ENCODE results near the gene HPSE2.

The HPSE2 gene

DNA sequence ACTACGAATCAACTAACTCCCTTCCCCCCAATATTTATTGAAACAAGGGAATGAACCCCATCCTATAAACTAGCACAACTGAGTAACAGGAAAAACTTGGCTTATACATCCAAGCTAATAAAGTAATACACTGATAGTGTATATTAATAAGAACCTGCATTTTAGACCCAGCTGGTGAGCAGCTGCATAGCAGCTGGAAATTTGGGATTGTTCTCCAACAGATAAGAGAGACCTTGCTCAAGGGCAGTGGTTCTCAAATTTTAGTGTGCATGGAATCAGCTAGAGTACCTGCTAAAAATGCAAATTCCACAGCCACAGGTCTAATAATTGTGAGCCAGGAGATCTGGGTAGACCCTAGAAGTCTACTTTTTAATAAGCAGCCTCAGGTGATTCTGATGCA lies 404.3 kb downstream of the HPSE2 start:
- no peaks in the 10 kb centered on the region for H3K4me1 Mint-ChIP-seq (ENCODE audit: low read depth)
- H3K4me3 Mint-ChIP-seq, result no peak overlapping the region
- peaks cover 6% of the 10 kb centered on the region for H3K9me3 Mint-ChIP-seq (ENCODE audit: low read depth)
- peaks cover 4% of the 10 kb centered on the region for H3K27me3 Mint-ChIP-seq
- no peaks in the 10 kb centered on the region for H3K36me3 Mint-ChIP-seq
- no peak overlapping the region for H3K27ac Mint-ChIP-seq

DNA sequence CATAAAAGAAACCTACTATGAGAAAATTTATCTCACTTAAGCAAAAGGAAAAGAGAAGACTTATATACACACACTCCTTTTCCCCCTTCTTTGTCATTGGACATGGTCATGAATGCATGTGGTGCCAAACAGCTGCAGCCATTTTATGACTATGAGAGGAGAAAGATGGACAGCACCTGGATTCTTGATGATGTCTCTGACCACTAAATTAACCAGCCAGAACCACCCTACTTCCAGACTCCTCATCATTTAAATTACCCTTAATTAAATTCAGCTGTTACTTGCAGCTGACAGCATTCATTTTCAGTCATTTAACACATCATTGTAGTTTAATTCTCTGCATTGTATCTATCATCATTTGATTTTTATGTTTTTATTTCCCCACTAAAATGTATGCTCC lies 409.9 kb downstream of the HPSE2 start:
- Mint-ChIP-seq H3K36me3 (no peaks in the 10 kb centered on the region), H3K27me3 (peaks cover 4% of the 10 kb centered on the region), H3K4me3 (no peak overlapping the region), H3K9me3 (ENCODE audit: low read depth) (peaks cover 6% of the 10 kb centered on the region), H3K4me1 (ENCODE audit: low read depth) (no peaks in the 10 kb centered on the region), H3K27ac (no peak overlapping the region)

DNA sequence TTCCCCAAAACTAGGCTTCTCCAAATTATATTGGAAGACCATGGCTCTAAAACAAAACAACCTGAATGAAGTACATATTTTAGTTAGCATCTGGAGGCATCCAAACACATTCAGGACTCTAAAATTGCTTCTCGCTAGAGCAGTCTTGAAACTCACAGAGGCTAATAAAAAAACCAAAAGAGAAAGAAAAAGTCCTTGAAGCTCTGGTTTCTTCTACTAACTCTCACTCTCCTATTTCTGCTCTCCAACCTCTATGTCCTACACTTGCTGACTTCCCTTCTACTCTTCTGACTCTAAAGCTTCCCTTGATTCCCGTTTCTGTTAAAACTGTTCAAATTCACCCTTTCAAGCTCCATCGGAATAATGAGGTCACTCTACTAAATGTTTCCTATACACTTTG lies 418.3 kb downstream of the HPSE2 start:
- H3K4me1 Mint-ChIP-seq (ENCODE audit: low read depth), result no peaks in the 10 kb centered on the region
- H3K4me3 Mint-ChIP-seq, result no peak overlapping the region
- H3K27ac Mint-ChIP-seq, result no peak overlapping the region
- no peaks in the 10 kb centered on the region for H3K9me3 Mint-ChIP-seq (ENCODE audit: low read depth)
- H3K27me3 Mint-ChIP-seq, result no peaks in the 10 kb centered on the region
- H3K36me3 Mint-ChIP-seq, result no peaks in the 10 kb centered on the region

DNA sequence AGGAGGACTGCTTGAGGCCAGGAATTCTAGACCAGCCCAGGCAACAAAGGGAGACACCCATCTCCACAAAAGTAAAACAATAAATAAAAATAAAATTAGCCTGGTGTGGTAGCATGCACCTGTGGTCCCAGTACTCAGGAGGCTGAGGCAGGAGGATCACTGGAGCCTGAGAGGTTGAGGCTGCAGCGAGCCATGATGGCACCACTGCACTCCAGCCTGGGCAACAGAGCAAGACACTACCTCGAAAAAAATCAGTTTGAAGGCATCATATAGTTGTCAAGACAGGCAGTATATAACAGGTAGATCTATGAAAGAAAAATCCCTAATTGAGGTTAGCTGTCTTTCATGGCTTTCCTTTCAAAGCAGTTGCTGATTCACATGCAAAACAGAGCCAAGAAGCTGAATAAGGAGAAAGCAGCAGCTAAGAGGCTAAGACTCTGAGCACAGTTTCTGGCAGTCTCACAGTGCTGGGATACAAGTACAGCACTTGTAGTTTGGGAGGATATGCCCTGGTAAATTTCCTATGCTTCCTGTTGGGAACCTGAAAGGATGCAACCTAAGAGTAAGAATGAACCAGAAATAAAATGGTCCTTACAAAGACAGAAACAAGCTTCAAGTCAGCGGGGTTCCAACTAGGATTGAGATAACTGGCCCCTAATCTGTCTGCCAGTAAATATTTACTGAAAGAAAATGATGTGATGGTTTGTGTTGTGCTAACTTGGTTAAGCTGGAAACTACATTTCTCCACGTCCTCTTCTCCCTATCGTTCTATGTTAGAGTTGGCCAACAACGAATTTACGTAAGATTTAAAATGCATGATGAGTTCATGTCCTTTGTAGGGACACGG lies 420.4 kb downstream of the HPSE2 start:
- Mint-ChIP-seq H3K27me3 (no peaks in the 10 kb centered on the region), H3K9me3 (ENCODE audit: low read depth) (no peaks in the 10 kb centered on the region), H3K4me3 (no peak overlapping the region), H3K27ac (no peak overlapping the region), H3K4me1 (ENCODE audit: low read depth) (no peaks in the 10 kb centered on the region), H3K36me3 (no peaks in the 10 kb centered on the region)

DNA sequence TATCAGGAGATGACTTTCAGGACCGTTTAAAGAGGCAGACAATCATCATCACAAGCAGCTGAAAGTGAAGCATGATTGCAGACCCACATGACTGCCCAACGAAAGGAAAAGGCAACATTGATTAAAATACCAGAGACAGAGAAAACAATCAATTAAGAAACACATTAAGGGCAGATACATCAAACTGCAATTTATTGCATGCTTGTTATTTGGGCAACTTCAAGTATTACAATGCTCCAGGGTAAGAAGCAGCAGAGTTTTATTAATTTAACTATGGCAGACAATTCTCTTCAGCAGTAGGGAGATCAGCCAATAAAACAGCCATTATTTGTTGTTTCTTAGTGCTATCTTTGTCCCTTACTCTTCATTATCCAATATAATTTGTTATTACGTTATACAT lies 421.2 kb downstream of the HPSE2 start:
- Mint-ChIP-seq H3K4me1 (ENCODE audit: low read depth) (no peaks in the 10 kb centered on the region), H3K4me3 (no peak overlapping the region), H3K27me3 (no peaks in the 10 kb centered on the region), H3K9me3 (ENCODE audit: low read depth) (no peaks in the 10 kb centered on the region), H3K27ac (no peak overlapping the region), H3K36me3 (no peaks in the 10 kb centered on the region)

DNA sequence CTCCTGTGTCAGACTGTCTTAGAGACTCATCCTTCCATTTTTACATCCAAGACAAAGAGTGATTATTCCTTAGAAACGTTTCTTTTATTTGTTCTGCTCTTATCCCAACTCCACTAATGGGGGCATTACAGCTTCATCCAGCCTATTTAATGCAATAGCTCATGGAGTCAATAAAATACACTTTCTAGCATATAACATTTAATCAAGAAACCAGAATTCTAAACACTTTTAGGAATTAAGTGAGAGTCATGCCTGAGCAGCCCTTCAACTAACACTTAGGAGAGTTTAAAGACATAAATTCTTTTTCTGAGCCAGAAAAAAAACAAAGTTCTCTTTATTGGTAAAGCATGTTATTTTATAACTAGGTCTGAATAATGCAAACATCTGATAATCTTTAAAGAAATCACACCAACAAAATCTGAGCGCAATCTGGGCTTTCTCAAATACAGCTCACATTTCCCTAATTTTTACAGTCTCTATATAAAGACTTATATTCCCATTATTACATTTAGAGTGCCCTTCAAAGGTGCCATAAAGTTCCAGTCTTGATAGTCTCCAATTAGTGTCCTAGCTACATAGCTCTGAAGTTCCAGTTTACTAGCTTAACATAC lies 427.3 kb downstream of the HPSE2 start:
- no peaks in the 10 kb centered on the region for H3K27me3 Mint-ChIP-seq
- H3K4me1 Mint-ChIP-seq (ENCODE audit: low read depth), result no peaks in the 10 kb centered on the region
- no peaks in the 10 kb centered on the region for H3K36me3 Mint-ChIP-seq
- H3K9me3 Mint-ChIP-seq (ENCODE audit: low read depth), result no peaks in the 10 kb centered on the region
- H3K4me3 Mint-ChIP-seq, result no peak overlapping the region
- H3K27ac Mint-ChIP-seq, result no peak overlapping the region

DNA sequence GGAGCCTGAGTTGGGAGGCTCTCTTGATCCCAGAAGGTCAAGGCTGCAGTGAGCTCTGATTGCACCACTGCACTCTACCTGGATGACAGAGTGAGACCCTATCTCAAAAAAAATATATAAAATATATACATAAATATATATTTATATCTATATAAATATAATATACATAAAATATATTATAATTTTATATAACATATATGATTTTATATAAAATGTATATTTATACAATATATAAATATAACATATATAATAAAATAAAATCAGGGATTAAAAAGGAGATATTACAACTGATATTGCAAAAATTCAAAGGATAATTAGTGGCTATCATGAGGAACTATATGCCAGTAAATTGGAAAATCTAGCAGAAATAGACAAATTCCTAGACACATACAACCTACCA lies 435.4 kb downstream of the HPSE2 start:
- H3K36me3 Mint-ChIP-seq, result no peaks in the 10 kb centered on the region
- peaks cover 3% of the 10 kb centered on the region for H3K27me3 Mint-ChIP-seq
- no peaks in the 10 kb centered on the region for H3K4me1 Mint-ChIP-seq (ENCODE audit: low read depth)
- no peak overlapping the region for H3K4me3 Mint-ChIP-seq
- H3K9me3 Mint-ChIP-seq (ENCODE audit: low read depth), result no peaks in the 10 kb centered on the region
- no peak overlapping the region for H3K27ac Mint-ChIP-seq

DNA sequence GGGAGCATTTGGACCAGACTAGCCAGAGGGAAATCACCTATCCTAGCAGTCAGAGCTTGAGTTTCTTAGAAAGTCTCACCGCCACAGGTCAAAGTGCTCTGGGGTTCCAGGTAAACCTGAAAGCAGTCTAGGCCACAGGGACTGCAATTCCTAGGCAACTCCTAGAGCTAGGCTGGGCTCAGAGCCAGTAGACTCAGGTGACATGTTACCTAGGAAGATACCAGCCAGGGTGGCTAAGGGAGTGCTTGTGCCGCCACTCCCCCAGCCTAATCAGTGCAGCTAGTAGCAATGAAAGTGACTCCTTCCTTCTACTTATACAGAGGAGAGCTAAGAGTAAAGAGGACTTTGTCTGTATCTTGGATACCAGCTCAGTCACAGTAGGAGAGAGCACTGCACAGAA lies 440.2 kb downstream of the HPSE2 start:
- Mint-ChIP-seq H3K9me3 (ENCODE audit: low read depth) (no peaks in the 10 kb centered on the region), H3K27me3 (peaks cover 6% of the 10 kb centered on the region), H3K4me3 (no peak overlapping the region), H3K4me1 (ENCODE audit: low read depth) (no peaks in the 10 kb centered on the region), H3K27ac (no peak overlapping the region), H3K36me3 (no peaks in the 10 kb centered on the region)

DNA sequence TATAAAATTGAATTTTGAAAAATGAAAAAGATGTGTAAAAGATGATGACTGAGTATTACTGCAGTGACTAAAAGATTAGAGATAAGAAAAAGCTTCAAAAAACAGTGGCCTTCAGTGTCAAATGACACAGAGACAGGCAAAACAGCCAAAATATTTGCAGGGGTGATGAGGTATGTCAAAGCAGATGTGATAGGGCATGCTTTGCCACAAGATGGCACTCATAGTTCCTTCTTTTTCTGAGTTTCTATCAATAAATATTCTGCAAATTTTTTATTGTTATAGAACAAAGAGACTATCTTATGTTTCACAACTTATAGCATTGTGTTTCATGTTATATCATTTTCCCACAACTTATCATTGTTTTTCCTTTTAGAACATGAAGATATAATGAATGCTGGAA lies 444.8 kb downstream of the HPSE2 start:
- no peak overlapping the region for H3K4me3 Mint-ChIP-seq
- H3K9me3 Mint-ChIP-seq (ENCODE audit: low read depth), result no peaks in the 10 kb centered on the region
- peaks cover 4% of the 10 kb centered on the region for H3K27me3 Mint-ChIP-seq
- no peaks in the 10 kb centered on the region for H3K4me1 Mint-ChIP-seq (ENCODE audit: low read depth)
- no peak overlapping the region for H3K27ac Mint-ChIP-seq
- H3K36me3 Mint-ChIP-seq, result no peaks in the 10 kb centered on the region

DNA sequence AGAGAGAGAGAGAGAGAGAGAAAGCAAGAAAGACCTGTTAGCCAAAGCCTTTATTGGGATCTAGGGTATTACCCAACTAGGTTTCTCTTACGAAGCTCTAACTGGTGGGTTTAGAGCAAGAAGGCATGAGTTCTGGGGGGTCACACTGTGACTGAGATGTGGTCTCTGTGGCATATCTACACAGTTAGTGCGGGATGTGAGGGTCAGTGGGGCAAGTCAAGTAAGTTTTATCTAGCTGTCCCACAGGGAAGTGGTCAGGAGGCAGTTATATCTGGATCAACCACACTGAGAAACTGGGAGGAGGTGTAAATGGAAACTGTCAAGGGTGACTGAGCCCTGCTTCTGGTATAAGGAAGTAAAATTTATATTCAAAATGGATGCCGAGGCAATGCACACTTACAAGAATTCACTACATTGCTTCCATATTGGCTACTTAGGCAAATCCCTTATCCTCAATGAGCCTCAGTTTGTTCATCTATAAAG lies 457.3 kb downstream of the HPSE2 start:
- Mint-ChIP-seq H3K9me3 (ENCODE audit: low read depth) (no peaks in the 10 kb centered on the region), H3K36me3 (no peaks in the 10 kb centered on the region), H3K4me1 (ENCODE audit: low read depth) (no peaks in the 10 kb centered on the region), H3K27ac (no peak overlapping the region), H3K4me3 (no peak overlapping the region), H3K27me3 (no peaks in the 10 kb centered on the region)

DNA sequence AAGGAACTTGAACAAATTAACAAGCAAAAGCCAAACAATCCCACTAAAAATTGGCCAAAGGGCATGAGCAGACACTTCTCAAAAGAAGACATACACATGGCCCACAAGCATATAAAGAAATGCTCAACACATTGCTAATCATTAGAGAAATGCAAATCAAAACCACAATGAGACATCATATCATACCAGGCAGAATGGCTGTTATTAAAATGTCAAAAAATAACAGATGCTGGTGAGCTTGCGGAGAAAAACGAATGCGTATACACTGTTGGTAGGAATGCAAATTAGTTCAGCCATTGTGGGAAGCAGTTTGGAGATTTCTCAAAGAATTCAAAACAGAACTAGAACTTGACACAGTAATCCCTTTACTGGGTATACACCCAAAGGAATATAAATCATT lies 477.2 kb downstream of the HPSE2 start:
- Mint-ChIP-seq H3K9me3 (ENCODE audit: low read depth) (no peaks in the 10 kb centered on the region), H3K36me3 (no peaks in the 10 kb centered on the region), H3K4me1 (ENCODE audit: low read depth) (no peaks in the 10 kb centered on the region), H3K27ac (no peak overlapping the region), H3K27me3 (peaks cover 3% of the 10 kb centered on the region), H3K4me3 (no peak overlapping the region)

DNA sequence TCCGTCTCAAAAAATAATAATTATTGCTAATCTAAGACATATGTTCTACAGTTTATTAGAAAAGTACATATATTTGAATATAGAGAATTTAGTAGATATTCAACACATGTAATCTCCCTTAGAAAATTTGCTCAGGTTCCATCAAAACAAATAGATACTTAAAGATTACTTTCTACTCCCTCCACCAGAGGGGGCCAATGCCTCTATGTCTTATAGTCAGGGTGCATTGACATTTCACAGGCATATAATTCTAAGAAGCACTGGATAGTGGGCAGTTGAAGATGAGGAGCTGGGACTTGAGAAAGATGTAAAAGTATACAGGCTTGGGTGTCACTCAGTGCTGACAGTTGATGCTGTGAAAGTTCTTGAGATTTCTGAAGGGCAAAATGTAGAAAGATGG lies 487.4 kb downstream of the HPSE2 start:
- Mint-ChIP-seq H3K4me3 (no peak overlapping the region), H3K27ac (no peak overlapping the region), H3K27me3 (peaks cover 5% of the 10 kb centered on the region), H3K36me3 (no peaks in the 10 kb centered on the region), H3K9me3 (ENCODE audit: low read depth) (peaks cover 3% of the 10 kb centered on the region), H3K4me1 (ENCODE audit: low read depth) (no peaks in the 10 kb centered on the region)

DNA sequence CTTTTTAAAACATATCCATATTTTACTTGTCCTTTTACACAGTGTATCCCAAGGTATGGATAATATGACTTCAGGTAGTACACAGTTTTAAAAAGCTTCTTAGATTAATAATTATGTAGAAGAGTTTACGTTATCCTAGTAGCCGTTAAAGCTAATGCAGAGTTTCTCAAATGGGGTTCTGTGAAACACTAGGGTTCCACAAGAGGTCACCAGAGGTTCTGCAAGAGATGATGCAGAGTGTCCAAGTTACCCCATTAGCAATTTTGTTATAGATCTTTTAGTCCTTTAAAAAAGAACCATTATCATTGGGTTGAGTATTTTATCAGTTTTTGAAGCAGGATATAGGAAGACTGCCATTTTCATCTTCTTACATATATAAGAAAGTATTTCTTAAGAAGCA lies 490.0 kb downstream of the HPSE2 start:
- Mint-ChIP-seq H3K27ac (no peak overlapping the region), H3K4me3 (no peak overlapping the region), H3K36me3 (no peaks in the 10 kb centered on the region), H3K4me1 (ENCODE audit: low read depth) (no peaks in the 10 kb centered on the region), H3K27me3 (peaks cover 3% of the 10 kb centered on the region), H3K9me3 (ENCODE audit: low read depth) (peaks cover under 1% of the 10 kb centered on the region)

DNA sequence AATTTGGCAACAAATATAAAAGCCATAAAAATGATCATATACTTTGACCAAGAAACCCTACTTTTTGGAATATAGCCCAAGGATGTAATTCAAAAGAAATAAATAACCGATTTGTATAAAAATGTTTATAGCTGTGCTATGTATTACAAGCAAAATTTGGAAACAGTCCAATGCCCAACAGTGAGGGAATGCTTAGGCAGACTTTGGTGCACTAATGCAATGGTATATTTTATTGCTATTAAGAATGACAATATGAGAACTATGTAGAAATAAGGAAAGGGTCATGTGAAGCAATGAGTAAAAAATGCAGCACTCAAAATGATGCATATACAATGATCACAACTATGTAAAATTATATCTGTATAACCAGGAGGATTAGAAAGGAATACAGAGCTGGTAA lies 515.1 kb downstream of the HPSE2 start:
- H3K36me3 Mint-ChIP-seq, result no peaks in the 10 kb centered on the region
- no peaks in the 10 kb centered on the region for H3K9me3 Mint-ChIP-seq (ENCODE audit: low read depth)
- no peak overlapping the region for H3K4me3 Mint-ChIP-seq
- H3K4me1 Mint-ChIP-seq (ENCODE audit: low read depth), result no peaks in the 10 kb centered on the region
- peaks cover 7% of the 10 kb centered on the region for H3K27me3 Mint-ChIP-seq
- no peak overlapping the region for H3K27ac Mint-ChIP-seq

DNA sequence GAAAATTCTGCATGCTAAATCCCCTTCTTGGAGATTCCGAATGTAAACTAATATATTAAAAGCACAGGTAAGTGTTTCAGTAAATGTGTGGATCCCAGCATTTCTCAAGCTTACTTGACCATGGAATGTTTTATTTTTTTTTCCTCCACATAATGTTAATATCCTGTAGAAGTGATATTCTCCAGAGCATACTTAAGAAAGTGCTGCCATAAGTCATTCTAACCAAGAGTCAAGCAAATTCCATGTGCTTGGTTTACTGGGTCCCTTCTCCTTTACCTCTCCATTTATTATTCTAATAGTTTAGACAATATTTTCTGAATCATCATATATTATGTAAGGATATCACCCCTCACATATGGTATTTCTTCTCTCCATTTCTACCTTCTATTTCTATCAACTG lies 522.1 kb downstream of the HPSE2 start:
- Mint-ChIP-seq H3K4me3 (no peak overlapping the region), H3K27ac (no peak overlapping the region), H3K9me3 (ENCODE audit: low read depth) (no peaks in the 10 kb centered on the region), H3K4me1 (ENCODE audit: low read depth) (no peaks in the 10 kb centered on the region), H3K36me3 (no peaks in the 10 kb centered on the region), H3K27me3 (peaks cover 8% of the 10 kb centered on the region)

DNA sequence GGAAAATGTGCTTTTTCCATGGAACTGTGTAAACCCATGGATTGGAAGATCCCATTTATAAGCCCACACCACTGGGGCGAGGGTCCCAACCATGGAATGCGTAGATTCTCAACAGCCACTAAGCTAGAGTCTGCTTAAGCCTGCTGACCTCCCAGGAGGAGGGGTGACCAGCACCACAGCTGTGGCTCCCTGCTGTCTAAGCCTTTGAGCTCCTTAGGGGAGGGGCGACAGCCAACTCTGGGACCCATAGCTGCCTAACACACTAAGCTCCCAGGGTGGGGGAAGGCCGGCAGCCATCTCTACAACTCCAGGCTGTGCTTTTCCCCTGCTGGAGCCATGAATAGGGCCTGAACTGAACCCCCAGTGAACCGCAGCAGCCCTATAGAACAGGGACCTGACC lies 539.1 kb downstream of the HPSE2 start:
- no peak overlapping the region for H3K27ac Mint-ChIP-seq
- no peaks in the 10 kb centered on the region for H3K9me3 Mint-ChIP-seq (ENCODE audit: low read depth)
- no peak overlapping the region for H3K4me3 Mint-ChIP-seq
- no peaks in the 10 kb centered on the region for H3K36me3 Mint-ChIP-seq
- peaks cover 8% of the 10 kb centered on the region for H3K27me3 Mint-ChIP-seq
- H3K4me1 Mint-ChIP-seq (ENCODE audit: low read depth), result no peaks in the 10 kb centered on the region
